Tibial nerve (tissue), 3 donors: ENCODE measurements around the gene CYB5R2.

Experiments used
- CTCF ChIP-seq, 5 experiments: fragments of 200-600 bp in 3 of 5; fragments of 450-650 bp in 2 of 5; sonication (generic) in 3 of 5; IDR thresholded peaks; one replicate each; pipeline ENCODE4 v1.5.1; 2016 to 2019; ENCODE audit warnings: antibody characterized with exemption in 5 of 5, mild to moderate bottlenecking in 3 of 5, moderate library complexity in 2 of 5
- POLR2A ChIP-seq, 2 donors: fragments of 450-650 bp; IDR thresholded peaks; one replicate each; pipeline ENCODE4 v1.6.1; 2017; ENCODE audit warnings: antibody characterized with exemption in 2 of 2, mild to moderate bottlenecking in 2 of 2, moderate library complexity in 2 of 2

GRCh38 chr11:7668464-7668863, 4.8 kb downstream of the CYB5R2 start:
- TF ChIP-seq CTCF (IDR thresholded peaks at IDR 0.05) (no peak), POLR2A (IDR thresholded peaks at IDR 0.05) (no peak)
